Measurements from ENCODE around the gene CFAP46. TPM values are rescaled to one million over a fixed set of nuclear protein-coding genes. Genes with fewer than 3 reads are reported as not detected.
"Not testable (repeated sequence)": the region's sequence is repeated elsewhere in the genome, so short reads cannot be mapped to it uniquely, and the experiment has no call there.

CFAP46 gene
- total RNA-seq, 1 donor from 2014 or later = 4.4 TPM

- H3K4me3 Mint-ChIP-seq = no peak overlapping the region
- no peaks in the 10 kb centered on the region for H3K9me3 Mint-ChIP-seq
- DNase-seq (ENCODE audit: low read depth, low spot score) = no peak
- H3K27me3 Mint-ChIP-seq (ENCODE audit: low read depth) = peaks cover 14% of the 10 kb centered on the region
- H3K4me1 Mint-ChIP-seq = no peaks in the 10 kb centered on the region
- no peak for TF ChIP-seq CTCF (conservative IDR thresholded peaks at IDR 0.05)
- H3K36me3 Mint-ChIP-seq (ENCODE audit: low read depth) = peaks cover 12% of the 10 kb centered on the region
- no peak overlapping the region for H3K27ac Mint-ChIP-seq (ENCODE audit: unreplicated experiment)
These were observed 168.0 kb downstream of the CFAP46 start for GRCh38 chr10:132774181-132774901.

- not testable (repeated sequence) for H3K9me3 Mint-ChIP-seq; DNase-seq (ENCODE audit: low read depth, low spot score)
- peaks cover 19% of the 10 kb centered on the region for H3K36me3 Mint-ChIP-seq (ENCODE audit: low read depth)
These were observed 169.6 kb downstream of the CFAP46 start for GRCh38 chr10:132772816-132773215.

GRCh38 chr10:132770061-132771021 is 172.0 kb downstream of the CFAP46 start:
- no peaks in the 10 kb centered on the region for H3K4me1 Mint-ChIP-seq
- H3K9me3 Mint-ChIP-seq = no peaks in the 10 kb centered on the region
- no peak overlapping the region for H3K4me3 Mint-ChIP-seq
- no peak for DNase-seq (ENCODE audit: low read depth, low spot score)
- H3K27me3 Mint-ChIP-seq (ENCODE audit: low read depth) = peaks cover 11% of the 10 kb centered on the region
- no peak for TF ChIP-seq CTCF (conservative IDR thresholded peaks at IDR 0.05)
- H3K36me3 Mint-ChIP-seq (ENCODE audit: low read depth) = peaks cover 23% of the 10 kb centered on the region
- H3K27ac Mint-ChIP-seq (ENCODE audit: unreplicated experiment) = no peak overlapping the region

More at GRCh38 chr10:132772816-132773215, 169.6 kb downstream of the CFAP46 start:
- peaks cover 11% of the 10 kb centered on the region for H3K27me3 Mint-ChIP-seq (ENCODE audit: low read depth)
- H3K4me1 Mint-ChIP-seq; H3K4me3 Mint-ChIP-seq; H3K27ac Mint-ChIP-seq (ENCODE audit: unreplicated experiment): not testable (repeated sequence)

- H3K27ac Mint-ChIP-seq (ENCODE audit: unreplicated experiment) = no peak overlapping the region
These were observed 173.8 kb downstream of the CFAP46 start for GRCh38 chr10:132768346-132769248.

GRCh38 chr10:132766291-132766690 is 176.1 kb downstream of the CFAP46 start:
- H3K4me3 Mint-ChIP-seq = no peak overlapping the region
- TF ChIP-seq CTCF (conservative IDR thresholded peaks at IDR 0.05) = no peak
- DNase-seq (ENCODE audit: low read depth, low spot score) = no peak
- H3K27me3 Mint-ChIP-seq (ENCODE audit: low read depth) = peaks cover 14% of the 10 kb centered on the region
- H3K27ac Mint-ChIP-seq (ENCODE audit: unreplicated experiment) = no peak overlapping the region
- peaks cover 22% of the 10 kb centered on the region for H3K36me3 Mint-ChIP-seq (ENCODE audit: low read depth)
- no peaks in the 10 kb centered on the region for H3K4me1 Mint-ChIP-seq
- peaks cover 2% of the 10 kb centered on the region for H3K9me3 Mint-ChIP-seq

More at GRCh38 chr10:132768346-132769248, 173.8 kb downstream of the CFAP46 start:
- DNase-seq (ENCODE audit: low read depth, low spot score) = no peak
- Mint-ChIP-seq H3K27me3 (ENCODE audit: low read depth) (peaks cover 14% of the 10 kb centered on the region), H3K4me1 (no peaks in the 10 kb centered on the region), H3K9me3 (no peaks in the 10 kb centered on the region), H3K4me3 (no peak overlapping the region), H3K36me3 (ENCODE audit: low read depth) (peaks cover 21% of the 10 kb centered on the region)
- no peak for TF ChIP-seq CTCF (conservative IDR thresholded peaks at IDR 0.05)

Data from neural crest cell (in vitro differentiated cells).